OCI-M1 (cell line): ENCODE measurements around the gene CELF1.

Experiments used
- DNase-seq: peaks from one replicate; lab custom pipeline; 2025; lab: John Stamatoyannopoulos, UW

CELF1 gene

DNA sequence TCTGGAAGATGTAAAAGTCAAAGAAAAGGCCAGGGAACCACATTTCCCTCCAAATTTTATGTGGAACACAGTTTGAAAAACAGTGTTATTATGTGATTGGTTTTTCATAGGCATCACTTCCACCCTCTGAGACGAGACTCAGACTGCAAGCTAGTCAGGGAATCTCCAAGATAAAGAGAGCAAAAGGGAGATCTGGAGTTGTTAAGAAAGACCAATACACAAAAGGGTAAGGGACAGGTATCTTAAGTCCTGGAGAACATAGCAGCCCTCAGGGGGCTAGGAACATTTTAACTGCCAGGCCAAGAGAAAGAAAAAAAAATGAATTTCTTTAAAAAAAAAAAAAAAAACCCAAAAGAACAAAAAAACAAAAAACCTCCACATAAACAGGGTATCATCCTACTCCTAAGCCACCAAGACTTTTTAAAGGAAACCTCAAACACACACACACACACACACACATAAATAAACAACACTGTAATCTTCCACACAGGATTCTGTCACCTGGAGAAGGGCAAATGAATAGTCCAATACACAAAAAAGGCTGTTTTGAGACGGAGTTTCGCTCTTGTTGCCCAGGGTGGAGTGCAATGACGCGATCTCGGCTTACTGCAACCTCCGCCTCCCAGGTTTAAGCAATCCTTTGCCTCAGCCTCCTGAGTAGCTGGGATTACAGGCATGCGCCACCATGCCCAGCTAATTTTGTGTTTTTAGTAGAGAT, 44.5 kb downstream of the CELF1 start:
- DNase-seq: no peak

DNA sequence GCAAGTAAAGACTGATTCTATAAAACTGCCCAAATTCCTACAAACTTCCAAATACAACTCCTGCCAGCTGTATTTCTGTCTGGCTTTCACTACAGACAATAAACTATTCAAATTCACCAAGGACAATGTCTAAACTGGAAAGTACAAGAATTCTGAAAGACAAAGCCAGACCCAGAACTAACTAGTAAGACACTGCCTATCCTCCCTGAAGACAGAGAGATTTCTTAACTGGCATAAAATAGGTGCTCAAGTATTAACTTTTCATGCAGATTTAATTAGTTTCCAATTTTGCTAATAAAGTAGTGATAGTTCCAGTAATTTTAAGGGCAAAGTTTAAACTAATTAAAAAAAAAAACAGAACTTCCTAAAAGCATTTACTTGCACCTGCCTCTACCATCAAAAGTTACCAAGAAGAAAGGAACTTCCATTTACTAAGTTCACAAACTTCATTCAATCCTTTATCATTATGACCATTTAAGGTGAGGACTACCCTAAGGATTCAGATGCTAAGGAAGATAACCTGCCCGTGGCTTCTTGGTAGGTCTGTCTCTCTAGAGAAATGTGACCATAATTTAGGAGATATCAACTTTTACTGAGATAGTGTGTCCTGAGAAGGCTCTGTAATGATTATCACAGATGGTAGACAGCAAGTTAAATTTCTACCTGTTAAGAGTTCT, 45.2 kb downstream of the CELF1 start:
- DNase-seq: no peak

DNA sequence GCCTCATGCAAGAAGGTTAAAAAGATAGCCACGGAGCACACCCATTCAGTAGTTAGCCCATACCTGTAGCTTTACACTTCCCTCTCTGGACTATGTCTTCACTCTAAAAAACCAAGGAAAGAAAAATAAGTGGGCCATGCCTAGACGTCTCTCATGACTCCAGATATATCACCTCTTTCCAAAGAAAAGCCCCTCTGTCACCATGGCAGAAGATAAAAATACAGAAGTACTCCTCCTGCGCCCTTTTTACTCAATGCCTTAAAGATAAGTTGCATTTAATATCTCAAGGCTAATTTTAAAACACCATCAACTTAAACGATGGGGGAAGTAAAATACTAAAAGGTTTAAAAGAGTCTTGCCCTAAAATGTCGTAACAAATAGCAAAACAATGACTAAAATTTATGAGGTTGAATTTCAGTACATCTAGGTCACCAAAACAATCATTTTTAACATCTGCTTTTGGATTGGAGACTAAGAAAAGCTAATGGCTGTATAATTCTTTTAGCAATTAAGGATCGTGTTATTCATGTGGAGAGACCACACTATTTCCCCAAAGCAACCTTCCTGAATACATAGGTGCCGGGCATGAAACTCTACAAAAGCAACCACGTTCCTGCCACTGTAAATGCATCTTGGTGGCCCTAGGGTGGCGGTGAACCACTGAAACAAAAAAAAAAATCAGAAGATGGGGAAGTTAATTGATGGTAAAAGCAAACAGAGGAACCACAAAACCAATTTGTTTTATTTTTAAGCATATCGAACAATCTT, 46.0 kb downstream of the CELF1 start:
- DNase-seq: peak; percentile 16

DNA sequence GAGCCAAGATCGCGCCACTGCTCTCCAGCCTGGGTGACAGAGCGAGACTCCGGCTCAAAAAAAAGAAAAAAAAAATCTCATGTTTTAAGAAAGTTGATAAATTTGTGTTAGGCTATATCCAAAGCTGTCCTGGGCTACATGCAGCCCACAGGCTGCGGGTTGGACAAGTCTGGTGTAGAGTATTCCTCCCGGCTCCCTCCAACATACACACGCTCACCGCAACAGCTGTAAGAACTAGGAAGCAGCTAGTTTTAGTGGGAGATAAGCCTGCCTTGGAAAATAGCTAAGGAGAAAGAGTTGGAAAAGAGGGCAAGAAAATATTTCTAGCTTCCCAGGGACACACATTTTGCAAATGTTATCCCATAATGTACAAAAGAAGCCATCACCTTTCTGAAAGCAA, 46.6 kb downstream of the CELF1 start:
- DNase-seq: no peak

DNA sequence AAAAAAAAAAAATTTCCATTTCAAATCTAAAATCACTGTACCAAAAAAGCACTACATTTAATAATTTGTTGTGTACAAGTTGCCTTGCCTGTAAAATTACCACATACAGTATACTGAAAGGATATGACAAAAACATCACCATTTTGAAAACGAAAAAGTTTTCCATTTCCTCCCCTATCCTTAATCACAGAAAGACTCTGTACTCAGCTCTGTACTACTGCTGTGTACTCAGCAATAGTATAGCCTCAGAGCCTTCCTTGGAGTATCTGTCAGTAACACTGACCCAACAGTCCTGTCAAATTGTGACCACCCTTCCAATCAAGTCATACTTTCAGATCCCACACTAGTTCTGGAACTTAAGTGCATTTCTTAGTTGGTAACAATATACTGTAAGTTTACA, 48.0 kb downstream of the CELF1 start:
- no peak for DNase-seq

DNA sequence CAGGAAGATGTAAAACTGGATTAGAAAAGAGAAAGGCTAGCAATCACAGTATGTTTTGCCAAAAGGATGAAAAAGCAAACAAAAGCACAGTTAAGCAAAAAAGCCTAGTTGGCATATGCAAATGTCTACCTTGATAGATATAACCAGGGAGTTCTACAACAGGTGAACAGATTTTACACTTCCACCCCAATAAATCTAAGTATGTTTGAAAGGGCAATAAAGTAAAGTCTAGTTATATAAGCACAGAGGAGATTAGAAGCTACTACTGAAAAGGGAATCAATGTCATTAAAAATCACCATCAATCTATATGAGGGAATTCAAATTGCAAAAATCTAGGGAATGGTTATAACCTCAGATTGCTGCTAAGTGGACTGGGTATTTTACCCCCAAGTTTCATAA, 49.7 kb downstream of the CELF1 start:
- no peak for DNase-seq

DNA sequence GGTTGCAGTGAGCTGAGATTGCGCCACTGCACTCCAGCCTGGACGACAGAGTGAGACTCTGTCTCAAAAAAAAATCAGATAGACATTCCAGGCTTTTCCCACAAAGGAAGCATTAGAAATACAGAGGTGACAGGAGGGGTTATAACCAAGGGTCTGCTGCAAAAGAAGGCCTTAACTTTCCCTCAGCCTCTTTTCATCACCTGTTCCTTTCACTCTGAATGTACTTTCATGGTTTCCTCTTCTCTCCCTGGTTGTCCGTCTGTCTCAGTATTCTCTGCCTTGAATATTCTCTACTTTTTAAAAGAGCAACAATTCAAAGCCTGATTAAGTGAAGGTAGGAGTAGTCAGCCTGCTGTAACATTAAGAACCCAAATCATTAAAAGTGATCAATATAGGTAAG, 50.2 kb downstream of the CELF1 start:
- DNase-seq: no peak

DNA sequence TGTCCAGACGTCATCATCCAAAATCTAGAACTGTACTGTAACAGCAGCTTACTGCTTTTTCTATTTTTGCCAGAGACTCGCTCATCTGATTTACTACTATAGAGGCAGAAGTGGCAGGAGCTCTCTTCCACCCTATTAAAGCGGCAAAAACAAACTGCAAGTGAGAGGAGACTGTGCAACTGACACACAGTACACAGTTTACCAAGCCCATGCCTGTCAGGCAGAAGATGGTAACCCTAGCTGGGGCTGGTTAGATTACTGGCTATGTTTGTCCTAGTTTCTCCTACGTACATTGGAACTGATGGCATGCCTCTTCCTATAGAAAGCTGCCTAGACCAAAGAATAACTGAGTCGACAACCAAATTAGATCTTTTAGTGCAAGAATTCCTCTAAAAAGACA, 51.8 kb downstream of the CELF1 start:
- DNase-seq: no peak

DNA sequence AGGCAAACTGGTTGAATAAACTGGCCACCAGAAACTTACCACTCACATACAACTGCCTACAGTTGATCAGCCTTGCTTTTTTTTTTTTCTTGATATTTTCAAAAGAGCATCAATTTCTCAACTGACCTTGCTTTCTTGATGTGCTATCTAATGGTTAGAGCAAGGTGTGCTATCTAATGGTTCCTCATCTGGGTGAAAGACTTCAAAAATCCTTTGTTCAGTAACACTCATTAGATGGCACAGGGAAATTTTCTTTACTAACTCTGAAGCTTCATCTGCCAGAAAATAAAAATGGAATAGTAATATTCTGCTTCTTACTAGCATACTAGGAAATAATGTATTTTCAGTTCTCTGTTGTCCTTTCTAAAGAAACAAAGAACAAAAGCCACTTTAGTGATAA, 52.8 kb downstream of the CELF1 start:
- no peak for DNase-seq

DNA sequence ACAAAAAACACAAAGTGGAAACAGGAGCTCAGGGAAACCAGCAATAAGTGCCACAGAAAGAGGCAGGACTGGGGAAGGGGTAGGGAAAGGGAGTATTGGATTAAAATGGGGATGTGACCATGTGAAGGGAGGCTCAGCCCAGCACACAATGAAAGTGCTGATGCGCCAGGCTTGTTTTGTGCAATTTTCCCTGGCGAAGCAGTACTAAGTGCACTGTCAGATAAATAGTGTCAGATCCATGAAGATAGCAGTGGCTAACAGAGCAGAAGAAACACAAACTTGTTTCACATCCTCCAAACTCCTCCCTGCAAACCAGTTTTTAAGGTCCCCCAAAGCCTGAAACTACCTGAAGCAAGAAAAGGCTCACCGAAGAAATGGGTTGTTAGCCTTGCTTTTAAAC, 53.3 kb downstream of the CELF1 start:
- peak; percentile 30 for DNase-seq

DNA sequence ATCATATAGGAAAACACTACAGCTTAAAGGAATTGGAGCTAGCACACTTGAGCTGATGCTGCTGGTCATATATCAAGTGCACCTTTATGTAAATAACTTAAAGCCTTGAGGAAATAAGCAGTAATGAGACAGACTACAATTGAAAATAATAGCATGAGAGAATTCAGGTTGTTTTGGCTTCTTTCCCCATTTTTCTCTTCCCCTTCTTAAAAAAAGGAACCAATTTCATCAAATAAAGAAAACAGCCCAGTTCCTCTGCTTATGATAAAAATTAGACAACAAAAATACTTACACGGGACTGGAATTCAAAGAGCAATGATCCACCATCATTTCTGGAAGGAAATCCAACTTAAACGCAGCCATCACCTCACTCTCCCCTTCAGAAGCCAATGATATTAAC, 53.8 kb downstream of the CELF1 start:
- peak; percentile 42 for DNase-seq

DNA sequence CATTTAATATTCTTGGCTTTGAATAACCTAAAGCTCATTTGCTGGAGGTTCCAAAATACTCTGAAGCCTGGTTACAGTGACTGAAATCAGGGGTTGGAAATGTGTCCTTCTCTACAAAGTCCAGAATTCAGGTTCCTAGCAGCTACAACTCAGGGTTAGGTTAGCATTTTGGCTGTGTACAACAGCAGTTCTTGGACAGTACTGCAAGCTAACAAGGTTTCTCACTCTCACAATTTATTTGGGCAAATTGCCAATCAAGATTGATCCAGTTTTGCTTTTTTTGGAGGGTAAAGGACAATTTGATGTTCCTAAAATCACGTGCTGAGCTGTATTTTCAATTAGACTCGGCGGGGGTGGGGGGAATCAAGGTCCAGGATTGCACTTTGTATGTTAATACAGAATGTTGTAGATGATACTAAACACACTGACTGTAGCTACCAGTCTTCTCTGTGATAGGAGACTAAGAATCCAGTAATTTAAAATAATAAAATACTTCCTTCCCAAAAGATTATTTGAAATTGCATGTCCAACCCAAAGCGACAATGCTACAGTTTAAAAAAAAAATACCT, 54.3 kb downstream of the CELF1 start:
- DNase-seq: no peak

DNA sequence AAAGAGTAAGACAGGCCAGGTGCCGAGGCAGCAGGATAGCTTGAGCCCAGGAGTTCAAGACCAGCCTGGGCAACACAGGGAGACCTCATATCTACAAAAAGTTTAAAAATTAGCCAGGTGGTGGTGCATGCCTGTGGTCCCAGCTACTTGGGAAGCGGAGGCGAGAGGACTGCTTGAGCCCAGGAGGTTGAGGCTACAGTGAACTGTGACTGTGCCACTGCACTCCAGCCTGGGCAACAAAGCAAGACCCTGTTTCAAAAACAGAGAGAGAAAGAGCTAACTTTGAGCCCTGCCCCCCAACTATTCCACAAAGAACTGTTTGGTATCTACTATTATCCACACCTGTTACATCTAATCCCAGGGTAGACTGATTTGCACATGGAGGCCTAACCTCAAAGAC, 54.8 kb downstream of the CELF1 start:
- no peak for DNase-seq

DNA sequence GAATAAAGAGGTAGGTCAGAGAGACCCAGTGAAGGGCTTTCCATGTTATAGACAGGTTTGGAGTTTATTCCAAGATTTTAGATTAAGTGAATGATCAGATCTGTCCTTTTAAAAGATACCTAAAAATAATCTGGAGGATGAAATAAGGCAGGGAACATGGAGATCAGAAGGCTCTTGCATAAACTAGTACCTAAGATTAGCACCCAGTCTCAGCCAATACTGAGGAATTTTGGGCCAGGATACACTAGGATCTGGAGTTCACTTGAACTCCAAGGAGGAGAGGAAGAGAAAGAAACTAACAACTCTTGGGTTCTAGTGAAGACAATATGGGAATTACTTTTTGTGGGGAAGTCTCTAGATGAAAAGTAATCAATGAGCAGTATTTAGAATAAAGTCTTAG, 56.1 kb downstream of the CELF1 start:
- DNase-seq: no peak

DNA sequence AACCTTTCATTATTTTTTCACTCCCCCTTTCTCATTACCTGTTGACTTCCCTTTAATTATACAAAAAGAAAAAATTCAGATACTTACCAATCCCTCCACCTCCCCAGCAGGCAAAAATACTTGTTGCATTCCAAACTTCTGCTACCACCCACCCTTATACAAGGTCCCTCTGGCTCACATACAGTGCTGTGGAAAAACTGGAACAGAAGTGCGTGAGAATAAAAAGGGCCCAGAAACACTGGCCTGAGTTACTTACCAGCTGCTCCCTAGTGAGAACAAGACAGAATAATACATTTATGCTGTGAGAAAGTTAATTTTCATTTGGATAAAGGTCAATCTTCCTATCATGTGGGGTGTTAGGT, 57.1 kb downstream of the CELF1 start:
- no peak for DNase-seq

DNA sequence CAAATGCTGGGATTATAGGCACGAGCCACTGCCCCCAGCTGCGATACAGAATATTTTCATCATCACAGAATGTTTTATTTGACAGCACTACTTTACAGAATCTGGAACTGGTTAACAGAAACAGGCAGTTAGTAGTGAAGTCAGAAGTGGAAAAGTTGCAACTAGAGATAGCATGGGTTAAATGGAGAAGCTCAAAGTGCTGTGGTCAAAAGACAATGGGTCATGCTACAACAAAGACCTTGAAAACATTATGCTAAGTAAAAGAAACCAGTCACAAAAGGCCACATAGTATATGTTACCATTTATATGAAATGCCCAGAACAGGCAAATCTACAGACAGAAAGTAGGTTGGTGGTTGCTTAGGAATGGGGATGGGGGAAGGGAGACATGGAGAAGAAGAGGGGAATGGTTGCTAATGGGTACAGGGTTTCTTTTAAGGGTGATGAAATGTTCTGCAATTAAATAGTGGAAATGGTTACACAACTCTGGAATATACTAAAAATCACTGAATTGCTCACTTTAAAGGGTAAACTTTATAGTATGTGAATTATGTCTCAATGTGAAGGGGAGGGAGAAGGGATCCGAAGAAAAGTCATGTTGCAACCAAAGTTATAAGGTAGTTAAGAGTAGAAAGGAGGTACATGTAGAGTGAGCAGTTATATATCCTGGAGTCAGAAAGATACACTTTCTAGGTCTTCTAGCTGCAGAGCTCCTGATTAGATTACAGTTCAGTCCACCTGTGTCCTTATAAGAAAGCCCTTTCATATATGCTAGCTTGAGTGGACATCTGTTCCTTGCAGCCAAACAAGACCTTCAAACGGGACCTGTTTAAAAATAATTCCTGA, 57.7 kb downstream of the CELF1 start:
- peak; percentile 81 for DNase-seq

DNA sequence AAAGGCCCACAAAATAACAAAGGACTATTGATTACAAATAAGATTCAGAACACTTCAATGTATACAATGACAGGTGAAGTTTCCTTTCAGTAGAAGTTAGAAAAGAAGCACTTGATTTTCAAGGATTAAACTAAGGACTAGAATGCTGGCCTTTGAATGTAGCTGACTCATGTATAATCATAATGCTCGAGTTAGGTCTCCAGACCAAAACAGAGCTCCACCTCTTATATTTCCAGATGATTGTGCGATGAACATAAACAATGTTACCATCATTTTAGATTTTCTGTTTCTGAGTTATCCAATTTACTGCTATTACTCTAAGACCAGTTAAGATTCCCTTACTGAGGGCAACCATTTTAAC, 63.6 kb downstream of the CELF1 start:
- no peak for DNase-seq

DNA sequence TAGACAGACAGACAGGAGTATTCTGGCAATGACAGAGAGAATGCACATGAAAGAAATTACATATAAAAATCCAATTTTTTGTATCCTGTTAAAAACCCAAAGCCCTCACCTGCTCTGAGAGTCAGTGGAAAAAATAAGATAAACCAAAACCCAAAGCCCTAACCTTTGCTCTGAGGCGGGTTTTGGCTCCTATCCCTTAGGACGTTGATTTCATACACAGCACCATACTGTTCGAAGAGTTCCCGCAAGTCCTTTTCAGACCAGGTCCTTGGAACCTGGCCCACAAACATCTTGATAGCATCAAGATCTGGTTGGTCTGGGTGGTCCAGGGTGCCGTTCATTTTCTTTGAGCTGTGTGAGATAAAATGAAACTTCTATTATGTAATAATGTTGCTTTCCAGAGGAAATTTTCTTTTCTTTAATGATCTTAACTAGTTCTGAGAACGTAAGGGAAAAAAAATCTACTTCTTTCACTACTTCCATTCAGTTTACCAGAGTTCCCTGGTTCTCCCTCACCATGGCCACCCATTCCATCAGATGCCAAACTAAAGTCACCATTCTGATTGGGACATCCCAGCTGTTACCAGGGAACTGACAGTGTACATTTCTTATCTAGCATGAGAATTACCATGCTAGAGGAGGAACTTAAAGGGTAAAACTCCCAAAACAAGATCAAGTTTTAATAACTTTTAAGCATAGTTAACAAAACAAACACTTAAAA, 64.1 kb downstream of the CELF1 start:
- peak; percentile 24 for DNase-seq

DNA sequence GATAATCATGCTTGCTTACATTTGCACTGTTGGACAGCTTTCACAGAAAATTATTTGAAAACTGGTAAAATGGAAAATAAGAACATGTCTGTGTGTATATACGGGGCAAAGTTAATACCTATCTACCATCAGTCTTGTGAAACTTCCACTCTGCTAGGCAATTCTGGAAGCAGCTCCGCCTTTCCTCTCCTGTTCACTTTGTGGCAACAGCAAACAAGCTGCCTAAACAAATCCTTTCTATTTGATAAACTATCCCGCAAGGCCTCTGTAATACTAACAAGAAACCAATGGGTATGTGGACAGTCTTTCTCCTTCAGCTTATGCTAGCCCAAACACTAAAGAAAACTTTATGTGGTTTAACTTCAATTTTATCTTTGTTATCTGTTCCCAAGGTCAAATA, 64.8 kb downstream of the CELF1 start:
- no peak for DNase-seq

DNA sequence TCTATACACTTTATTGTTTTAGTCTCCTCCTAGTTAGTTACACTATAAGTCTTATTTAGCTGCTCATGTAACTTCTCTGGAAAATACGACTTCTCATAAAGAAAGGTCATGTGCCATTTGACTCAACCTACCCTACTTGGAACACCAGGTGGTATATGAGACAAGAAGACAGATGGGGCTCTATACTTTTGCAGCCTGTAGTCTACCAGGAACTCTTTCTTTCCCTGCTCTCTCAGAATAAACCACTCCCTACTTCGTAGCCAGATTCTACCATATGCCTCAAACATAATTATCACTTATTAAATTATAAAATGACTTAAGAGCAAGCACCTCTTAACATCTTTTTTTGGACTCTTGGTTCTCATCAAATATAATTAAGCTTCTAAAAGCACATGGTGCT, 65.5 kb downstream of the CELF1 start:
- DNase-seq: no peak

DNA sequence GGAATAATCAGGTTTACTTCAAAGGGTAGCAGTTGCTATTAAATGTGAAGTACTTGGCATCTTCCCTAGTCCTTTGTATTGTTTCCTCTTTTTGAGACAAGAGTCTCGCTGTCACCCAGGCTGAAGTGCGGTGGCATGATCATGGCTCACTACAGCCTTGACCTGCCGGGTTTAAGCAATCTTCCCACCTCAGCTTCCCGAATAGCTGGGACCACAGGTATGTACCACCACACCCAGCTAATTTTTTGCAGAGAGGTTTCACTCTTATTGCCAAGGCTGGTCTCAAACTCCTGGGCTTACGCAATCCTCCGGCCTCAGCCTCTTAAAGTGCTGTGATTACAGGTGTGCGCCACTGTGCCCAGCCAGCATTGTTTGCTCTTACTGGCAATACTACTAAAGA, 67.8 kb downstream of the CELF1 start:
- no peak for DNase-seq

DNA sequence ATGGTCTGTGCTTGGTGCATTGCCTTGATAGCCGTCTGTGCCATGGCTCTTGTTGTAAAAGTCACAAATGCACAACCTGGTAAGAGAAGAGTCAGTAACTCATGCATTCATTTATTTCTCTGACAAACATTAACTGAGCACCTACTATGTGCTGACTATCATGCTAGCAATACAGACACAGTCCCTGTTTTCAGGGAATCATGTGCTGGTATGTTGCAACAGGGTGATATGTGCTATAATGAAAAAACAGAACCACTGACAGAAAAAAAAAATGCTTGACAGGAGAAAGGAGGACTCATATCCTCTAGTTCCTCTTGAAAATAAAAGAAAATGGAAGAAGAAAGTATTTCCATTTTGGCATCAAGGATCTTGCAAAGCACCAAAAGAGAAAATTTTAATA, 69.5 kb downstream of the CELF1 start:
- DNase-seq: no peak
